Tibial nerve (tissue), 3 donors: ENCODE data around the gene C20orf96.

ENCODE experiments used
- POLR2A ChIP-seq, 2 donors: fragments of 450-650 bp; IDR thresholded peaks; one replicate each; pipeline ENCODE4 v1.6.1; 2017; ENCODE audit warnings: antibody characterized with exemption in 2 of 2, mild to moderate bottlenecking in 2 of 2, moderate library complexity in 2 of 2
- TF ChIP-seq, protein P1 (sequence below), 5 experiments: fragments of 200-600 bp in 3 of 5; fragments of 450-650 bp in 2 of 5; sonication (generic) in 3 of 5; IDR thresholded peaks; one replicate each; pipeline ENCODE4 v1.5.1; 2016 to 2019; ENCODE audit warnings: antibody characterized with exemption in 5 of 5, mild to moderate bottlenecking in 3 of 5, moderate library complexity in 2 of 5

DNA sequence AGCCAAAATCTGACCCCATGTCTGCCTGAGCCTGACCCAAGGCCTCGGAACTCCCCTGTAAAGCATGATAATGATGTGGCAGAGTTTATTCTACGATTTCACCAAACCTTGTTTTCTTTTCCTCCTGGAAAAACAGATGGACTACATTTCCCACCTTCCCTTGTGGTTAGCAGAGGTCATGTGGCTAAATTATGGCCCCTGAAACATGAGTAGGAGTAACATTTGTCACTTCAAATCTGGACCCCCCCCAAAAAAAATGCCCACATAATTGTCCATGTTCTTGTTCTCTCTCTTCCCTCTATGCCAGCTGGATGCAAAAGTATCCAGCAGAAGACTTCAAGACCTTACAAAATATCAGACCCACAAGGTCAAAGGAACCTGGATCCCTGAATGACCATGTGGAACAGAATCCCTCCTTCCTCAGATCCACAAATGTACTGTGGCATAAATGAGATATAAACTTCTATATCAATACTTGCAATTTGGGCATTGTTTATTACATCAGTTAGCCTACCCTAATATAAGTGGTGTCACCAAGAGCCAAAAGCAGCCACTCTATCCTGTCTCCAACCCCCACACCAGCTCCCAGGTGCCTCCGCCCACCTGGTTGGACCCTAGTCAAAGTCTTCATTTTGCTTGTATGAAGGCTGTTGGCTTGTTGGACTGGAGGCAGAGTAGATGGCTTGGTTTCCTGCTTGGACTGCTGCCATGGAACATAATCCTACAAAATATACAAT lies 1.4 kb downstream of the C20orf96 start:
- TF ChIP-seq, protein P1, sequence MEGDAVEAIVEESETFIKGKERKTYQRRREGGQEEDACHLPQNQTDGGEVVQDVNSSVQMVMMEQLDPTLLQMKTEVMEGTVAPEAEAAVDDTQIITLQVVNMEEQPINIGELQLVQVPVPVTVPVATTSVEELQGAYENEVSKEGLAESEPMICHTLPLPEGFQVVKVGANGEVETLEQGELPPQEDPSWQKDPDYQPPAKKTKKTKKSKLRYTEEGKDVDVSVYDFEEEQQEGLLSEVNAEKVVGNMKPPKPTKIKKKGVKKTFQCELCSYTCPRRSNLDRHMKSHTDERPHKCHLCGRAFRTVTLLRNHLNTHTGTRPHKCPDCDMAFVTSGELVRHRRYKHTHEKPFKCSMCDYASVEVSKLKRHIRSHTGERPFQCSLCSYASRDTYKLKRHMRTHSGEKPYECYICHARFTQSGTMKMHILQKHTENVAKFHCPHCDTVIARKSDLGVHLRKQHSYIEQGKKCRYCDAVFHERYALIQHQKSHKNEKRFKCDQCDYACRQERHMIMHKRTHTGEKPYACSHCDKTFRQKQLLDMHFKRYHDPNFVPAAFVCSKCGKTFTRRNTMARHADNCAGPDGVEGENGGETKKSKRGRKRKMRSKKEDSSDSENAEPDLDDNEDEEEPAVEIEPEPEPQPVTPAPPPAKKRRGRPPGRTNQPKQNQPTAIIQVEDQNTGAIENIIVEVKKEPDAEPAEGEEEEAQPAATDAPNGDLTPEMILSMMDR (IDR thresholded peaks at IDR 0.05): no peak
- TF ChIP-seq POLR2A (IDR thresholded peaks at IDR 0.05): no peak
